Stimulated activated naive CD8-positive, alpha-beta T cell treated with anti-CD3 and anti-CD28 coated beads, Interleukin-15, amount 100 ng/mL, for 72 hours (primary cell): Measurements from ENCODE around the gene MICAL3.
"Not testable (repeated sequence)": the region's sequence is repeated elsewhere in the genome, so short reads cannot be mapped to it uniquely, and the experiment has no call there.

Experiments used
- ATAC-seq: fragments of 150-1000 bp; cut with Tn5 transposase; 2 replicates; pipeline ENCODE4 v1.10.0; 2021; ENCODE audit warnings: mild to moderate bottlenecking, moderate library complexity
- DNase-seq, 2 donors: peaks; one replicate each; pipeline ENCODE4 v3.0.0; 2021 to 2022
- H3K27ac Mint-ChIP-seq, 2 donors: one replicate each; pipeline ENCODE4 v1.8.0; 2022; ENCODE audit warnings: mild to moderate bottlenecking in 2 of 2, mixed read lengths in 2 of 2, moderate library complexity in 2 of 2
- H3K27me3 Mint-ChIP-seq: one replicate; pipeline ENCODE4 v1.8.0; 2022; ENCODE audit warnings: mixed read lengths
- H3K4me1 Mint-ChIP-seq: one replicate; pipeline ENCODE4 v1.8.0; 2022; ENCODE audit warnings: mild to moderate bottlenecking, mixed read lengths
- H3K4me3 Mint-ChIP-seq, 2 donors: one replicate each; pipeline ENCODE4 v1.8.0; 2022; ENCODE audit warnings: mild to moderate bottlenecking in 2 of 2, mixed read lengths in 2 of 2, moderate library complexity in 1 of 2
- H3K9me3 Mint-ChIP-seq, 2 donors: one replicate each; pipeline ENCODE4 v1.8.0; 2022; ENCODE audit warnings: mixed read lengths in 2 of 2

The MICAL3 gene

DNA sequence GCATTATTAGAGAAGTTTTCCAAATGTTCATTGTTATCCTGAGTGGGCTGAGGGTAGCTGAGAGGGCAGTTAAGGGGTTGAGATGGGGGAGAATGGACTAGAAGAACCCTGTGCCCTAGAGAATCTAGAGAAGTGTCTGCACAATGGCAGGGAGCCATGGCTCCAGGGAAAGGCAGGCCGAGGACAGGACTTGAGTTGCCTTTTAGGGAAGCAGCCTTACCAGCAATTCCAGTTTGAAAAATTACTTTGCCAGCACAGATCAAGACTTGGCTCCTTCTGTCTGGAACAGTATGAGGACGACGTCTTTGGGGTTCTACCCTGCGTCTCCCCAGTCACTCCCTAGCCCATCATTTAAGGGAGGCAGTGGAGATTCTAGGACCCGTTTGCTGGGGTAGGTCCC, 25.7 kb upstream of the MICAL3 start:
- DNase-seq (no peak), ATAC-seq (no peak)
- H3K4me1 Mint-ChIP-seq, result no peaks in the 10 kb centered on the region
- peaks cover 15% of the 10 kb centered on the region for H3K27me3 Mint-ChIP-seq
- no peaks in the 10 kb centered on the region for H3K9me3 Mint-ChIP-seq
- H3K27ac Mint-ChIP-seq, result no peak overlapping the region
- H3K4me3 Mint-ChIP-seq, result no peak overlapping the region

DNA sequence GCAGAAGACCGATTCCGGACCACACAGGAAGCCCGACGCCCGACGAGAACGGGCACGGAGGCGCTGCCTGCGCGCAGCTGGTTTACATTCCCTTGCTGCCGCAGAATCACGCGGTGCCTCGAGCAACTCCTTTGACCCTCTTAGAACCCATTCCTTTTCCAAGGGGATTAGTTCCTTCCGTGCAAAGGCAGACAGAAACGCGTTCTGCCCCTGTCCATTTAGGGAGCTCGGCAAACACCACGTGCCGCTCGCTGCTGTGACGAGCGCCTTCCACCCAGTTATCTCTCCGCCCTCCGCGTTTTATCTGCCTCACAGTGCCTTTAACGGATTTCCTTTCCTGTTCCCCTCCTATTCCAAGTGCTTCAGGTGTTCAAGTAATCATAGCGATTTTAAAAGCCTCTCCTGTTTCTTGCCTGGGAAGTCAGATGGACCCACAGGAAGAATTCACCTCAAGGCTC, 24.1 kb upstream of the MICAL3 start:
- ATAC-seq (no peak), DNase-seq (no peak)
- no peak overlapping the region for H3K27ac Mint-ChIP-seq
- peaks cover 15% of the 10 kb centered on the region for H3K27me3 Mint-ChIP-seq
- H3K4me3 Mint-ChIP-seq, result no peak overlapping the region
- no peaks in the 10 kb centered on the region for H3K4me1 Mint-ChIP-seq
- no peaks in the 10 kb centered on the region for H3K9me3 Mint-ChIP-seq

DNA sequence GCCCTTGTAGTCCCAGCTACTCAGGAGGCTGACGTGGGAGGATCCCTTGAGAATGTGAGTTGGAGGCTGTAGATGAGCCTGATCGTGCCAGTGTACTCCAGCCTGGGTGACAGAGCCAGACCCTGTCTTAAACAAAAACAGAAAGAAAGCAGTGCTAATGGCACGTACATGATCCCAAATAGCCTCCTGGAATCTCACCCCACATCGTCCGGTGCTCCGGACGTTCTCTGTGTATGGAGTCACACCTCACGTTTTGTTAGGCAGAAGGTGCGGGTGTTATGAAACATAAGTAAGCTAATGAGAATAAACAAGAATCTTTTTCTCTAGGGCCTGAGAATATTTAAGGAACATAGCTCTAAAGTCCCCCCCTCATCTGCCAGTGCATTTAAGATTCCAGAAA, 23.7 kb upstream of the MICAL3 start:
- Mint-ChIP-seq H3K4me1 (no peaks in the 10 kb centered on the region), H3K27me3 (peaks cover 15% of the 10 kb centered on the region), H3K4me3 (no peak overlapping the region), H3K27ac (no peak overlapping the region), H3K9me3 (no peaks in the 10 kb centered on the region)
- no peak for ATAC-seq
- DNase-seq, result no peak

DNA sequence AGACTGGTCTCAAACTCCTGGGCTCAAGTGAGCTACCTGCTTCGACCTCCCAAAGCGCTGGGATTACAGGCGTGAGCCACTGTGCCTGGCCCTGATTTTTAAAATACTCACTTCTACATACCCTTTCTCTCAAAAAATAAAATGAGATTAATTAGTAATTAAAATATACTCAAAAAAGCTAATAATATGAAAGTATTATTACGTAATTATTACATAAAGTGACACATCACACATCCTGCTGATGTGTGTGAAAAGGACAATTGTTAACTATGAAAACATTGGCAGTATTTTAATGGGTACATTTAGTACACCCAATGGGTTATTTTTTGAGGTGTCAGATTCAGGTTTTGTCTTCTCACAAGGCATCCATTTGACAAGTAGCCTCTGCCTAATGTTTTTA, 21.4 kb upstream of the MICAL3 start:
- peaks cover 15% of the 10 kb centered on the region for H3K27me3 Mint-ChIP-seq
- no peak overlapping the region for H3K27ac Mint-ChIP-seq
- no peak for DNase-seq
- no peaks in the 10 kb centered on the region for H3K9me3 Mint-ChIP-seq
- ATAC-seq, result no peak
- H3K4me3 Mint-ChIP-seq, result no peak overlapping the region
- H3K4me1 Mint-ChIP-seq, result no peaks in the 10 kb centered on the region

DNA sequence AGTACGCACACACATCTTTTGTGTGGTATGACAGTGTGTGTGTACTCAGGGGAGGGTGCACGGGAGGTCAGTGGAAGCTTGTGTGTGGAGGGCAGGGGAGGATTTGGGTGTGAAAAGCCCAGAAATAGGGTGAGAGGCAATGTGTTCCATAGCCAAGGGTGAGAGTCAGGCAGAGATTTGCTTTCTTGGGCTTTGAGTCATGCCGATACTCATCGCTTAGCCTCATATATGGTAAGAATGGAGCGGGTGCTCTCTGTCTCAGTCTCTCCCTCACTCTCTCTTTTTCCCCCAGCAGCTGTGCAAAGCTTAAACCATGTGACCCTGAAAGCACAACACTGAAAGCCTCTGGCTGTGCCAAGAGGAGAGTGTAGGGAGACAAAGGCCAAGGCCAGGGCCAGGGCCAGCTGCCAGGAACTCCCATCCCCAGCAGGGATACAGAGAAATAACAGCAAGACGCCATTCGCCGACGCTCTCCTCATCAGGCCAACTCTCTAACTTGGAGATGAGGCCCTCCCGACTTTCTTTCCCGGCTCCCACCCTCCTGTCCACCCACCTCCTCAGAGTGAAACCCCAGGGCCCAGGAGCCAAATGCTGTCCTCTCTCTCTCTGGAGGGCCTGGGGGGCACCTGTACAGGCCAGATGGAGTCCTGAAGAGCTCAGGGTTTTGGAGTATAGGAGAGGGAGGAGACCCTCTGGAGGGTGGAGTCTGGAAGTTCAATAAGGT, 20.3 kb upstream of the MICAL3 start:
- ATAC-seq (no peak), DNase-seq (no peak)
- no peak overlapping the region for H3K4me3 Mint-ChIP-seq
- H3K9me3 Mint-ChIP-seq, result no peaks in the 10 kb centered on the region
- H3K27ac Mint-ChIP-seq, result no peak overlapping the region
- peaks cover 7% of the 10 kb centered on the region for H3K27me3 Mint-ChIP-seq
- H3K4me1 Mint-ChIP-seq, result no peaks in the 10 kb centered on the region

DNA sequence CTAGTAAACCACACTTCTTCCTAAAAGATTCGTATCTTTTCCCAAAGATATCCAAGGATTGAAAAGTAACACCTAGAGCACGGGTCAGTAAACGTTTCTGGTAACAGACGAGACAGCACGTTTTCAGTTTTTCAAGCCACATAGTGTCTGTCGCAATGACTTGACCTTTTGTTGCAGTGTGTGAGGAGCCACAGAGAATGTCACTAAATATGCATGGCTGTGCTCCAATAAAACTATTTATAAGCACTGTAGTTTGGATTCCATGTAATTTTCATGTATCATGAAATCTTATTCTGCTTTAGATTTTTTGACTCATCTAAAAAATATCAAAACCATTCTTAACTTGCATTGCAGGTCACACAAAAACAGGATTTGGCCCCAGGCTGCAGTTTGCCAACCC, 18.3 kb upstream of the MICAL3 start:
- no peak overlapping the region for H3K4me3 Mint-ChIP-seq
- H3K9me3 Mint-ChIP-seq, result no peaks in the 10 kb centered on the region
- H3K27ac Mint-ChIP-seq, result no peak overlapping the region
- H3K27me3 Mint-ChIP-seq, result no peaks in the 10 kb centered on the region
- ATAC-seq, result no peak
- DNase-seq, result no peak
- no peaks in the 10 kb centered on the region for H3K4me1 Mint-ChIP-seq

DNA sequence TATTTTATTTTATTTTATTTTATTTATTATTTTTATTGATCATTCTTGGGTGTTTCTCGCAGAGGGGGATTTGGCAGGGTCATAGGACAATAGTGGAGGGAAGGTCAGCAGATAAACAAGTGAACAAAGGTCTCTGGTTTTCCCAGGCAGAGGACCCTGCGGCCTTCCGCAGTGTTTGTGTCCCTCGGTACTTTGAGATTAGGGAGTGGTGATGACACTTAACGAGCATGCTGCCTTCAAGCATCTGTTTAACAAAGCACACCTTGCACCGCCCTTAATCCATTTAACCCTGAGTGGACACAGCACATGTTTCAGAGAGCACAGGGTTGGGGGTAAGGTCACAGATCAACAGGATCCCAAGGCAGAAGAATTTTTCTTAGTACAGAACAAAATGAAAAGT, 16.5 kb upstream of the MICAL3 start:
- not testable (repeated sequence) for H3K27me3 Mint-ChIP-seq, H3K4me1 Mint-ChIP-seq, ATAC-seq, DNase-seq, H3K4me3 Mint-ChIP-seq, H3K9me3 Mint-ChIP-seq, H3K27ac Mint-ChIP-seq

DNA sequence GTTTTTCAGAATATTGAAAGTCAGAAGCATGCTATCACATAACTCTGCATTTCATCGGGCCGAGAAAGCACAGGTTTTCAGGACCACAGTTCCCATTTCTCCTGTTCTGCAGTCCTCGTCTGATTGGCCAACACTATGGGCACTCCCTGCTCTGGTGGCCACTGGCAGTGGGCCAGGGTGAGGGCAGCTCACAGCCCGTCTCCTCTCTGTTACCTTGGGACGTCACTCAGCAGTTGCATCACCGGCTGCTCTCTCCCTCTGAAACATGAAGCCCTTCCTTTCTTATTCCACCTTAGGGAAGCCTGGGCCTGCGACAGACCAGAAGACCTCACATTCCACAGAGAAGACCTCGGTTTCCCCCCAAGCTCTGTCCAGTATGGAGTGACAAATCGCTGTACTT, 11.4 kb upstream of the MICAL3 start:
- Mint-ChIP-seq H3K4me3 (no peak overlapping the region), H3K4me1 (no peaks in the 10 kb centered on the region)

DNA sequence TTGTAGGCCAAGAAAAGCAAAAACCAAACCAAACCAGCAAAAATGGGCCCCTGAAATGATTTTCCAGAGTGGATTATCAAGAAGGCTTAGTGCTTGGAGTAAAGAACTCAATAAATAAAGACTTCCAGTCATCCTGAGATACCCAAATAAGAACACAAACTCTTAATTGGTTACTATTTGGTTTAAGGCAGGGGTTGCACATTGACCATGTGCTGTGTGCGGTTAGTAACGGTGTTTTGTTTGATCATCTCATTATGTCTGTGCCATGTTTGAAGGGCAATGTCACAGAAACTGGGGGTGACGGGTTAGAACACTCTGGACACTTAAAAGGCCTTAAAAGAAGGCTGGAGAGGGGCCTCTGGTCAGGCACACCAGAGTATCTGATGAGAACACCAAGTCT, 9.7 kb upstream of the MICAL3 start:
- Mint-ChIP-seq H3K9me3 (no peaks in the 10 kb centered on the region), H3K4me3 (no peak overlapping the region), H3K27ac (no peak overlapping the region), H3K27me3 (peaks cover 15% of the 10 kb centered on the region), H3K4me1 (no peaks in the 10 kb centered on the region)
- no peak for ATAC-seq
- DNase-seq, result no peak

More for the DNA sequence above, 11.4 kb upstream of the MICAL3 start:
- no peak overlapping the region for H3K27ac Mint-ChIP-seq
- H3K9me3 Mint-ChIP-seq, result no peaks in the 10 kb centered on the region
- peaks cover 7% of the 10 kb centered on the region for H3K27me3 Mint-ChIP-seq
- DNase-seq, result no peak
- ATAC-seq, result no peak

DNA sequence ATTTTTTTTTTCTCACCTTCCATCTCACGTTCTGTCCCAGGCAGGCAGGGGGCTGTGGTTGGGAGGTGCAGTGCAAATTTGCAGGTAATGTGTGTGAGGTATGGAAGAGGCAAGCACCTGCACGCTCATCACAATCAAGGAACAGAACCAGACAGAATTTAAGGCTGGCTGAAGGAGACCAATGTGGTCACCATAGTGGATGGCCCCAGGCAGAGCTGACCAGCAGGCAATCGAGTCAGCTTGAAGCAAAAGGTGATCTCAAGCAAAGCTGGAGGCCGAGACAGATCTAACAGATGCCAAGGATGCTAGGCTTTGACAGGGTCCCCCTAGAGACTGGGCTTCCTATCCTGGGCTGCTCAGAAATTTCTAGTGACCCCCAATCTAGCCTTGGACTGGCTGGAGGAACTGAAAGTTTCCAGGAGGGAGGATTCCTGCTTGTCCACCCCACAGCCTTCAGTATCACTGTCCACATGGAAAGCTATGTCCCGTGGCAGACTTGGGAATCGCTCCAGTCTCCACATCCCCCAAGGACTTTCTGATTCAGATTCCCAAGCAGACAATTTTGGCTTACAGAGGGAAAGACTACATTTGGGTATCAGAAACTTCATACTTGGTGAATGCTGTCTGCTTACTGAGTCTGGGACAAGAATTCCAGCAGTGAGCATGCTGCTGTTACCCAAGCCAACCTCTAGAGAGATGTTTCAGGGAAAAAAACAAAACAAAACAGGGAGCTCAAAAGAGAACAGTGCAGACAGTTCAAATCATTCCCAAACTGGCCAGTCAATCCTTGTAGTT, 9.0 kb upstream of the MICAL3 start:
- no peak overlapping the region for H3K27ac Mint-ChIP-seq

DNA sequence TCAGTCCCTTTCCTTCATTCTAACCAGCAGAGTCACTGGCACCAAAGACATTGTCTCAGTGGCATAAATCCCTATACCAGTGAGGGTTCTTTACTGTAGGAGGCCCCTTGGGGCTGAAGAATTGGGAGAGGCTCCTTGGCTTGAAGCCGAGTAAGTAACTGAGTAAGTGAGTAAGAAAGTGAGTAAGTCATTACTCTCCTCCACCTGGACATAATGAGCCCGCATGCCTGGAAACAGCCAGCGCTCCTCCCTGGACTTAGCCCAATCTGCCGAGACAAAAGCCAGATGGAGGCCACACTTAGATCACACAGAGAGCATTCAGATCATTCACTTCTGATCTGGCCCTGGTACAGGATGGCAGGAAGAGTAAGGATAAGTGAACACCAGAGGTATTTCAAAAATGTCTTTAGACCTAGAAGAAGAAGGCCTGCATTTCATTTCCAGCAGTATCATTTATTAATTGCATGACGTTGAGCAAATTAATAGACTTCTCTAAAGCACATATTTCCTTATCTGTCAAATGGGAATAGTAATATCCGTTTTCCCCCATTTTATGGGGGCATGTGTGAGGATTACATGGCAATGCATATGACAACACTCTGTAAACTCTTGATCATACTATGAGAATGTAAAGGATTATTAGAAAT, 8.2 kb upstream of the MICAL3 start:
- H3K27ac Mint-ChIP-seq, result peak overlapping the region in 1 of 2 donors; percentile 37
- no peak overlapping the region for H3K4me3 Mint-ChIP-seq
- ATAC-seq (no peak), DNase-seq (no peak)
- H3K27me3 Mint-ChIP-seq, result peaks cover 20% of the 10 kb centered on the region
- H3K4me1 Mint-ChIP-seq, result no peaks in the 10 kb centered on the region
- no peaks in the 10 kb centered on the region for H3K9me3 Mint-ChIP-seq

More for the DNA sequence above, 9.0 kb upstream of the MICAL3 start:
- H3K4me3 Mint-ChIP-seq, result no peak overlapping the region
- peaks cover 15% of the 10 kb centered on the region for H3K27me3 Mint-ChIP-seq
- H3K9me3 Mint-ChIP-seq, result no peaks in the 10 kb centered on the region
- ATAC-seq (no peak), DNase-seq (no peak)
- no peaks in the 10 kb centered on the region for H3K4me1 Mint-ChIP-seq

DNA sequence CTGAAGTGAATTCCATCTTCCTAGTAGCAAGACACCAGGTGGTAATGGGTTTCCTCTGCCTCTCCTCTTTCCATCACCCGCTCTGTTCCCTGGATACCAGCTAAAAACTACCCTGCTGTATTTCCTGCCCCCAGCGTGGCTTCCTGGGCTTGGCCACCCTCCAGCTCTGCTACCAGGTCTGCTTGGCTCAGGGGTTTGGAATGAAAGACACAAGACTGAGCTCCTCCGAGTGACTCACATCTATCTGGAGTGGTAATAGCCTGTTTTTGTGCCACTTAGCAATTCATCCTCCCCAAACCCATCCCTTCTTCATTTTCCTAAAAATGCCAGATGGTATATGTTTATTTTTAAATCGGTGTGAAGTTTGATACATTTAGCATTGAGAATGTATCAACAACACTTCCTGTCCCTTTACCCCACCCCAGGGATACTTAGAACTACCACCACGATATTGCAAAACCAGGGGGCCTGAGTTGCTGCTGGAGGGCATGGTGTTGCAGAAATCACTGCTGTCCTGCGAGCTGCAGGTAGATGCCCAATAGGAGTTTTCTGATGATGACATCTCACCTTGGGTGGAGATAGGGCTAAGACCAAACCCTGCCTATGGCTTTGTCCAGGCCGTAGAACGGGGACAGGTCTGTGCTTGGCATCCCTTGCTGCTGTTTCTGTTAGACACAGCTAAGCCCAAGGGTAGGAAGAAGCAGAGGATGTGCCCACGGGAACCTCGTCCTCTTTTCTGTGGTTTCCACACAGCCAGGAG, 7.5 kb upstream of the MICAL3 start:
- ATAC-seq, result no peak
- H3K27me3 Mint-ChIP-seq, result peaks cover 27% of the 10 kb centered on the region

DNA sequence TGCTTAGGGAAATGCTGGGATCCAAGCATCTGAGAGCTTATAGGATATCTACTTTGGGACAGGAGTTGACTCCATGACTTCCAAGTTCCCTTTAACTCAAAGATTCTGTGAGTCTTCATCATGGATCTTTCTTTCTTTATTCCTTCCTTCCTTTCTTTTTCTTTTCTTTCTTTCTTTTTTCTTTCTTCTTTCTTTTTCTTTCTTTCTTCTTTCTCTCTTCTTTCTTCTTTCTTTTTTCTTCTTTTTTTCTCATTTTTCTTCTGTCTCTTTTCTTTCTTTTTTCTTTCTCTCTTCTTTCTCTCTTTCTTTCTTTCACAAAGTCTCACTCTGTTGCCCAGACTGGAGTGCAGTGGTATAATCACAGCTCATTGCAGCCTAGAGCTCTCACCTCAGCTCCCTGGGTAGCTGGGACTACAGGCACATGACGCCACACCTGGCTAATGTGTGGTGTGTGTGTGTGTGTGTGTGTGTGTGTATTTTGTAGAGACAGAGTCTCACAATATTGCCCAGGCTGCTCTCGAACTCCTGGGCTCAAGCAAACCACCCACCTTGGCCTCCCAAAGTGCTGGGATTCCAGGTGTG, 5.4 kb upstream of the MICAL3 start:
- no peak overlapping the region for H3K27ac Mint-ChIP-seq
- no peaks in the 10 kb centered on the region for H3K9me3 Mint-ChIP-seq
- DNase-seq (no peak), ATAC-seq (no peak)
- peaks cover 48% of the 10 kb centered on the region for H3K27me3 Mint-ChIP-seq
- peaks cover 6% of the 10 kb centered on the region for H3K4me1 Mint-ChIP-seq
- no peak overlapping the region for H3K4me3 Mint-ChIP-seq

More for the DNA sequence above, 7.5 kb upstream of the MICAL3 start:
- no peak overlapping the region for H3K4me3 Mint-ChIP-seq
- H3K9me3 Mint-ChIP-seq, result no peaks in the 10 kb centered on the region
- H3K27ac Mint-ChIP-seq, result peak overlapping the region in 1 of 2 donors; percentile 65
- DNase-seq, result no peak
- H3K4me1 Mint-ChIP-seq, result no peaks in the 10 kb centered on the region

DNA sequence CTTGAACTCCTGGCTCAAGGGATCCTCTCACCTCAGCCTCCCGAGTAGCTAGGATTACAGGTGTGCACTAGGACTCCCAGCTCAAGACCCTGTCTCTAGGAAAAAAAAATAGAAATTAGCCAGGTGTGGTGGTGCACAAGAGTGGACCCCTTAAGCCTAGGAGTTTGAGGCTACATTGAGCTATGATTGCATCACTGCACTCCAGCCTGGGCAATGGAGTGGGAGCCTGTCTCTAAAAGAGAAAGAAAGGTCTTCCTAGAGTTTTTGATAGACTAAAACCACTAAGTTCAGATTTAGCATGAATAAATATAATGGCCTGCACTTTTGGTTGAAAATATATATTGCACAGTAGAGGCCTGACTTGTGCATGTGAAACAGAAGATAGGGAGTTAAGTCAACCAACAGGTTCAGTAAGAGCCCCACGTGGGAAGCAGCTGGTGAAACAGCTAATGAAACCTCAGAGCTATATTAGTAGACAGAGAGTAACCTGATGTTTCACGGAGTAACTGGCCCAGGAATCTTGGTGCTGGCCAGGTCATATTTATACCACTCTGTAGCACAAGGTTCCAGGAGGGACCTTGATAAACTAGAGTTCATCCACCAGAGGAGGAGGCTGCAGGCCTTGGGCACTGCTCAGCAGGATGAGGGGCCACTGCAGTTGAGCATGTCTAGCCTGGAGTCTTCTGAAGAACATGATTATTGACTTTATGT, 4.6 kb upstream of the MICAL3 start:
- H3K4me3 Mint-ChIP-seq, result no peak overlapping the region
- H3K4me1 Mint-ChIP-seq, result peaks cover 12% of the 10 kb centered on the region
- ATAC-seq (no peak), DNase-seq (no peak)
- peaks cover 52% of the 10 kb centered on the region for H3K27me3 Mint-ChIP-seq
- H3K27ac Mint-ChIP-seq, result no peak overlapping the region
- H3K9me3 Mint-ChIP-seq, result no peaks in the 10 kb centered on the region

DNA sequence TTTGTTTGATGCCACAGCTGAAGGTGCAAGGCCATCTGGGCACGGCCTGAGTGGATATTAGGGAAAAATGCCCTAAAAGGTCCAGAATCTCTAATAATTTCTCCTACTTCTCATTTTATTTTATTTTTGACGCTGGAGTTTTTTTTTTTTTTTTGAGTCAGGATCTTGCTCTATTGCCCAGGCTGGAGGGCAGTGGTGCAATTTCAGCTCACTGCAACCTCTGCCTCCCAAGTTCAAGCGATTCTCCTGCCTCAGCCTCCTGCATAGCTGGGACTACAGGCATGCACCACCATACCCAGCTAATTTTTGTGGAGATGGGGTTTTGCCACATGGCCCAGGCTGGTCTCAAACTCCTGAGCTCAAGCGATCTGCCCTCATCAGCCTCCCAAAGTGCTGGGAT, 1.5 kb upstream of the MICAL3 start:
- not testable (repeated sequence) for ATAC-seq, H3K9me3 Mint-ChIP-seq, DNase-seq, H3K4me3 Mint-ChIP-seq, H3K27ac Mint-ChIP-seq
- peaks cover 74% of the 10 kb centered on the region for H3K27me3 Mint-ChIP-seq
- H3K4me1 Mint-ChIP-seq, result peaks cover 22% of the 10 kb centered on the region
